Nucleus accumbens (tissue), 56 donors: ENCODE data around the gene PRM1.

ENCODE experiments used
- DNase-seq, 56 donors: peaks; one replicate each; lab custom pipeline; 2025; lab: John Stamatoyannopoulos, UW

Gene PRM1

GRCh38 chr16:11280616-11281522, at the start of gene PRM1:
TSS of gene PRM1 (minus strand) at chr16:11281330. CDS start at chr16:11281238, 92 bp downstream.
- DNase-seq: no peak

GRCh38 chr16:11330526-11331237, 49.6 kb upstream of the PRM1 start:
- no peak for DNase-seq

GRCh38 chr16:11329891-11330290, 48.8 kb upstream of the PRM1 start:
- DNase-seq: no peak

GRCh38 chr16:11329071-11329491, 48.0 kb upstream of the PRM1 start:
- no peak for DNase-seq

GRCh38 chr16:11328172-11329070, 47.3 kb upstream of the PRM1 start:
- DNase-seq: peak in 2 of 56 donors; percentile 2 to 7

- DNase-seq: no peak
Observed at GRCh38 chr16:11327277-11328171, 46.4 kb upstream of the PRM1 start.

- DNase-seq: no peak
Observed at GRCh38 chr16:11326737-11327276, 45.7 kb upstream of the PRM1 start.

GRCh38 chr16:11326084-11326736, 45.1 kb upstream of the PRM1 start:
- DNase-seq: no peak

GRCh38 chr16:11325404-11326083, 44.4 kb upstream of the PRM1 start:
- DNase-seq: no peak

GRCh38 chr16:11323551-11324336, 42.6 kb upstream of the PRM1 start:
- no peak for DNase-seq

- no peak for DNase-seq
Observed at GRCh38 chr16:11322823-11323222, 41.7 kb upstream of the PRM1 start.

GRCh38 chr16:11321662-11322061, 40.5 kb upstream of the PRM1 start:
- DNase-seq: no peak

- no peak for DNase-seq
Observed at GRCh38 chr16:11320170-11320569, 39.0 kb upstream of the PRM1 start.

GRCh38 chr16:11319529-11320146, 38.5 kb upstream of the PRM1 start:
- peak in 1 of 56 donors; percentile 12 for DNase-seq

GRCh38 chr16:11318817-11319216, 37.7 kb upstream of the PRM1 start:
- no peak for DNase-seq

GRCh38 chr16:11316331-11317015, 35.3 kb upstream of the PRM1 start:
- peak in 1 of 56 donors; percentile 6 for DNase-seq
